ENCODE data around the gene CUL4A. TPM values are rescaled to one million over a fixed set of nuclear protein-coding genes. Genes with fewer than 3 reads are reported as not detected.

The CUL4A gene
- total and polyA plus RNA-seq, 9 of the 15 experiments (the other 6 are each of a cell fraction or from before 2014, with no cell fraction given), result 21.1 to 92.0 (median 63.2) TPM

DNA sequence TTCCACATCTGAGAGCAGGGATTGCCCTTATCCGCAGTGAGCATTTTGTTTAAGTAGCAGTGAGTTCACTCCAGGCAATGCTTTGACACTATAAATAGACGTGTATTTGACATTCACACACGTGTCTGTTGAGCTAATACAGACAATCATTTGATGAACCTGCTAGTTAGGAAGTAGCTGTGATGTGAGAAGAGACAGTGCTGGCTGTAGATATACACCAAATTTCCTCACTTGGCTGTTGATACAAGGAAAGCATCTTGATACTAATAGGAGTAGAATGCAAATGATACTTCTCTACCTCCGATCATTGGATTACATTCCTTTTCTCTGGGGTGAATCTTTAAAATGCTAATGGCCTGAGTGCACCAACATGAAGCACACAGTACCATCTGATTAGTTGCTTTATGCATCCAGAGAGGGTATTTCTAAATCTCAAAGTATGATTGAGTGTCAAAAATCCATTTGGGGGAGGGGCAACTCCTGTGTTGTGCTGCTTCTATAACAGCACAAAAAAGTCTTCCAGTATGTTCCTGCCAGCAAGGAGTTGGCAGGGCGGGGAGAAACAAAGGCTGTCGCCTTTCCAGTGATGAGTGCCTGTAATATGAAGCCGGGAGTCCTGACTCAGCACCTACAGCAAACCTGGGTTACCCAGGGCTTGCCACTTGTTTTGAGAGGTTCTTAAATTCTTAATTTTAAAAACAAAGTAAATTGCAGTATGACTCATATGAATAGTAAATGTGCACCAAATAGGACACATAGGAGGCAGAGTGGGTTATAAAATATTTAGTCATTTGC is 7.0 kb downstream of the CUL4A start (continued):
- TF ChIP-seq, protein P1, sequence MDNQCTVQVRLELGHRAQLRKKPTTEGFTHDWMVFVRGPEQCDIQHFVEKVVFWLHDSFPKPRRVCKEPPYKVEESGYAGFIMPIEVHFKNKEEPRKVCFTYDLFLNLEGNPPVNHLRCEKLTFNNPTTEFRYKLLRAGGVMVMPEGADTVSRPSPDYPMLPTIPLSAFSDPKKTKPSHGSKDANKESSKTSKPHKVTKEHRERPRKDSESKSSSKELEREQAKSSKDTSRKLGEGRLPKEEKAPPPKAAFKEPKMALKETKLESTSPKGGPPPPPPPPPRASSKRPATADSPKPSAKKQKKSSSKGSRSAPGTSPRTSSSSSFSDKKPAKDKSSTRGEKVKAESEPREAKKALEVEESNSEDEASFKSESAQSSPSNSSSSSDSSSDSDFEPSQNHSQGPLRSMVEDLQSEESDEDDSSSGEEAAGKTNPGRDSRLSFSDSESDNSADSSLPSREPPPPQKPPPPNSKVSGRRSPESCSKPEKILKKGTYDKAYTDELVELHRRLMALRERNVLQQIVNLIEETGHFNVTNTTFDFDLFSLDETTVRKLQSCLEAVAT (IDR thresholded peaks at IDR 0.05), result no peak
- TF ChIP-seq RNF219 (CRISPR knock-in tag; IDR thresholded peaks at IDR 0.05), result no peak
- TF ChIP-seq SMAD2 (IDR thresholded peaks at IDR 0.05; ENCODE audit: low read depth, low read length), result no peak
- TF ChIP-seq, protein P2, sequence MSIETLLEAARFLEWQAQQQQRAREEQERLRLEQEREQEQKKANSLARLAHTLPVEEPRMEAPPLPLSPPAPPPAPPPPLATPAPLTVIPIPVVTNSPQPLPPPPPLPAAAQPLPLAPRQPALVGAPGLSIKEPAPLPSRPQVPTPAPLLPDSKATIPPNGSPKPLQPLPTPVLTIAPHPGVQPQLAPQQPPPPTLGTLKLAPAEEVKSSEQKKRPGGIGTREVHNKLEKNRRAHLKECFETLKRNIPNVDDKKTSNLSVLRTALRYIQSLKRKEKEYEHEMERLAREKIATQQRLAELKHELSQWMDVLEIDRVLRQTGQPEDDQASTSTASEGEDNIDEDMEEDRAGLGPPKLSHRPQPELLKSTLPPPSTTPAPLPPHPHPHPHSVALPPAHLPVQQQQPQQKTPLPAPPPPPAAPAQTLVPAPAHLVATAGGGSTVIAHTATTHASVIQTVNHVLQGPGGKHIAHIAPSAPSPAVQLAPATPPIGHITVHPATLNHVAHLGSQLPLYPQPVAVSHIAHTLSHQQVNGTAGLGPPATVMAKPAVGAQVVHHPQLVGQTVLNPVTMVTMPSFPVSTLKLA (conservative IDR thresholded peaks at IDR 0.05), result peak; percentile 71 to 85
- no peak for TF ChIP-seq PTBP1 (IDR thresholded peaks at IDR 0.05; ENCODE audit: low read depth, low read length)
- TF ChIP-seq HOMEZ (CRISPR knock-in tag; IDR thresholded peaks at IDR 0.05), result no peak
- TF ChIP-seq CCAR2 (IDR thresholded peaks at IDR 0.05; ENCODE audit: low read depth, low read length), result no peak
- no peak for TF ChIP-seq FIP1L1 (IDR thresholded peaks at IDR 0.05; ENCODE audit: low read depth, low read length, poor library complexity, severe bottlenecking)
- TF ChIP-seq ZNF436 (CRISPR knock-in tag; IDR thresholded peaks at IDR 0.05), result no peak
- no peak for TF ChIP-seq NONO (IDR thresholded peaks at IDR 0.05; ENCODE audit: low read depth in 2 of 2, low read length in 1 of 2)
- no peak for TF ChIP-seq DLX4 (CRISPR knock-in tag; IDR thresholded peaks at IDR 0.05)
- no peak for TF ChIP-seq RBM34 (IDR thresholded peaks at IDR 0.05; ENCODE audit: borderline replicate concordance, insufficient read depth, low read length)
- no peak for TF ChIP-seq ZNF280A (IDR thresholded peaks at IDR 0.05; ENCODE audit: low read depth, partially characterized antibody)
- no peak for TF ChIP-seq CBX5 (IDR thresholded peaks at IDR 0.05; ENCODE audit: borderline replicate concordance, low read depth)
- TF ChIP-seq MAFG (tag; conservative IDR thresholded peaks at IDR 0.05), result peak; percentile 83
- no peak for TF ChIP-seq KAT7 (CRISPR knock-in tag; IDR thresholded peaks at IDR 0.05; ENCODE audit: borderline replicate concordance)
- no peak for TF ChIP-seq HDAC3 (IDR thresholded peaks at IDR 0.05; ENCODE audit: borderline replicate concordance, partially characterized antibody)
- TF ChIP-seq OTX1 (CRISPR knock-in tag; IDR thresholded peaks at IDR 0.05), result no peak

Measured in K562 (cell line).